Endothelial cell of umbilical vein (primary cell): Measurements from ENCODE around the gene MT1E. TPM values are rescaled to one million over a fixed set of nuclear protein-coding genes. Genes with fewer than 3 reads are reported as not detected.
A peak's percentile ranks its signal among the peaks of the same experiment; 100 is the strongest.

ENCODE experiments used
- BruUV-seq: library from RNA; stranded (reverse); fragments of 400-500 nt; replicated peaks from 2 replicates; lab custom pipeline; 2021; lab: Mats Ljungman, UMichigan
- CTCF ChIA-PET: fragments of 300-600, 350-600 bp; sonication (Branson Sonifier 250); formaldehyde crosslinking; loops from one replicate; lab custom pipeline; 2021; ENCODE audit warnings: antibody characterized with exemption, inconsistent platforms; lab: Charles Lee
- POLR2A ChIA-PET: fragments of 300-600, 350-600 bp; sonication (Branson Sonifier 250); formaldehyde crosslinking; loops from one replicate; lab custom pipeline; 2021; ENCODE audit warnings: antibody characterized with exemption, inconsistent platforms; lab: Charles Lee
- DNase-seq: peaks from one replicate; pipeline ENCODE4 v3.0.0-alpha.2; 2011; ENCODE audit warnings: low read depth, low spot score
- FAIRE-seq: peaks from 2 replicates; lab custom pipeline; 2011; peaks lifted over from hg19 to GRCh38; lab: Jason Lieb, UNC
- H2AFZ ChIP-seq: 2 replicates; pipeline ENCODE4 v1.6.0; 2012; ENCODE audit warnings: low read depth, low read length, control low read depth, inconsistent platforms
- H3K27ac ChIP-seq: 2 replicates; pipeline ENCODE4 v1.5.1; 2011; ENCODE audit warnings: low read depth, mild to moderate bottlenecking, control low read depth, low read length, moderate library complexity; ENCODE audit not compliant: insufficient read depth
- H3K27me3 ChIP-seq, 2 experiments: 2 replicates each; pipeline versions ENCODE4 v1.6.0 to v1.6.1; 2011; ENCODE audit warnings: low read length in 2 of 2, mixed read lengths in 1 of 2; ENCODE audit not compliant: control insufficient read depth in 2 of 2, insufficient read depth in 2 of 2
- H3K36me3 ChIP-seq, 2 experiments: 2 replicates in 1 of 2; 3 replicates in 1 of 2; pipeline ENCODE4 v1.5.1; 2011; ENCODE audit warnings: low read length in 2 of 2, mild to moderate bottlenecking in 1 of 2, moderate library complexity in 1 of 2; ENCODE audit not compliant: control insufficient read depth in 2 of 2, insufficient read depth in 2 of 2; ENCODE audit errors: extremely low read depth in 1 of 2
- H3K4me1 ChIP-seq: 3 replicates; pipeline ENCODE4 v1.5.1; 2011; ENCODE audit warnings: mild to moderate bottlenecking, low read length; ENCODE audit not compliant: control insufficient read depth, insufficient read depth; ENCODE audit errors: extremely low read depth
- H3K4me2 ChIP-seq: 2 replicates; pipeline ENCODE4 v1.6.1; 2011; ENCODE audit warnings: low read length, control low read depth, mixed read lengths; ENCODE audit not compliant: insufficient read depth
- H3K4me3 ChIP-seq, 3 experiments: fragments of 200-600 bp in 1 of 3; sonication (generic), shearing (Covaris generic) in 1 of 3; replicated peaks in 1 of 3; 2 replicates each; pipeline ENCODE4 v1.5.1; 2011 to 2016; ENCODE audit warnings: control low read depth in 3 of 3, low read length in 3 of 3, mild to moderate bottlenecking in 2 of 3, inconsistent platforms in 1 of 3, low read depth in 1 of 3, moderate library complexity in 1 of 3; ENCODE audit not compliant: insufficient read depth in 1 of 3
- H3K79me2 ChIP-seq: 2 replicates; pipeline ENCODE4 v1.6.0; 2012; ENCODE audit warnings: low read length, inconsistent platforms; ENCODE audit not compliant: control insufficient read depth, insufficient read depth
- H3K9ac ChIP-seq: replicated peaks from 2 replicates; pipeline ENCODE3; 2011; ENCODE audit warnings: low read length, control low read depth; ENCODE audit not compliant: insufficient read depth; ENCODE audit errors: extremely low read depth
- H3K9me1 ChIP-seq: replicated peaks from 3 replicates; pipeline ENCODE4 v1.6.0; 2011; ENCODE audit warnings: mild to moderate bottlenecking, low read length; ENCODE audit not compliant: control insufficient read depth, insufficient read depth; ENCODE audit errors: extremely low read depth
- H3K9me3 ChIP-seq: replicated peaks from 2 replicates; pipeline ENCODE4 v1.5.1; 2012; ENCODE audit warnings: low read length, inconsistent platforms; ENCODE audit not compliant: control insufficient read depth, insufficient read depth
- H4K20me1 ChIP-seq: replicated peaks from 2 replicates; pipeline ENCODE3; 2011; ENCODE audit warnings: mild to moderate bottlenecking, low read length; ENCODE audit not compliant: control insufficient read depth, insufficient read depth; ENCODE audit errors: extremely low read depth
- CTCF ChIP-seq, 2 donors: IDR thresholded peaks; 1 replicate in 1 of 2; 2 replicates in 1 of 2; pipeline ENCODE4 v1.5.1; 2011; ENCODE audit warnings: low read length in 2 of 2, mild to moderate bottlenecking in 2 of 2, moderate library complexity in 2 of 2, control low read depth in 1 of 2, inconsistent platforms in 1 of 2, low read depth in 1 of 2; ENCODE audit not compliant: insufficient read depth in 1 of 2; ENCODE audit errors: extremely low read depth in 1 of 2
- EZH2 ChIP-seq: IDR thresholded peaks from 2 replicates; pipeline ENCODE4 v1.6.1; 2012; ENCODE audit warnings: borderline replicate concordance, low read depth, mild to moderate bottlenecking, moderate library complexity, low read length, inconsistent platforms; ENCODE audit not compliant: severe bottlenecking
- FOS ChIP-seq: IDR thresholded peaks from 2 replicates; pipeline ENCODE4 v1.6.1; 2011; ENCODE audit warnings: mild to moderate bottlenecking, low read length, moderate library complexity, borderline replicate concordance; ENCODE audit not compliant: insufficient read depth
- GATA2 ChIP-seq: IDR thresholded peaks from 2 replicates; pipeline ENCODE4 v1.7.0; 2011; ENCODE audit warnings: low read depth, mild to moderate bottlenecking, moderate library complexity, mixed read lengths, low read length; ENCODE audit not compliant: insufficient read length, insufficient read depth
- JUN ChIP-seq: IDR thresholded peaks from 2 replicates; pipeline ENCODE4 v1.6.1; 2011; ENCODE audit warnings: borderline replicate concordance, low read depth; ENCODE audit not compliant: insufficient read length, insufficient read depth
- POLR2A ChIP-seq: IDR thresholded peaks from 2 replicates; pipeline ENCODE4 v1.6.1; 2012; ENCODE audit warnings: low read depth, mild to moderate bottlenecking, control low read depth, low read length
- POLR2AphosphoS5 ChIP-seq: IDR thresholded peaks from 2 replicates; pipeline ENCODE4 v1.6.1; 2012; ENCODE audit warnings: low read depth, mild to moderate bottlenecking, control low read depth, low read length, moderate library complexity; ENCODE audit not compliant: insufficient read depth
- dilution Hi-C: fragments of 300-500 bp; cut with MboI; formaldehyde crosslinking; loops from one replicate; pipeline ENCODE4 v1.15.0; 2019; ENCODE audit warnings: low sequenced_read_pairs; ENCODE audit not compliant: extremely low pct_ligation_motif_present
- intact Hi-C: fragments of 100-400 bp; cut with micrococcal nuclease; formaldehyde crosslinking; loops from one replicate; pipeline ENCODE4 v1.10.0; 2022
- polyA plus RNA-seq, 4 experiments: library from polyadenylated mRNA; depleted of rRNA in 3 of 4; stranded (reverse) in 3 of 4; unstranded in 1 of 4; fragments of >200 nt; gene quantifications; 2 replicates each; pipeline versions ENCODE4 v1.2.1 to v1.2.3, GENCODE V29; 2011 to 2012; ENCODE audit warnings: missing spikeins in 1 of 4
- total RNA-seq: library from RNA; stranded (reverse); gene quantifications from 2 replicates; pipeline ENCODE4 v1.2.3, GENCODE V29; 2021

Gene MT1E
- total and polyA plus RNA-seq, 2 donors (not counting 3 experiments of a cell fraction or from before 2014, with no cell fraction given) = 208 to 346 TPM

- Histone ChIP-seq H2AFZ (peak overlapping the region; percentile 90), H3K9me1 (no peaks in the 10 kb centered on the region), H3K9me3 (no peaks in the 10 kb centered on the region), H3K4me1 (peaks cover 13% of the 10 kb centered on the region), H3K27ac (no peak overlapping the region), H4K20me1 (no peaks in the 10 kb centered on the region), H3K4me2 (peak overlapping the region; percentile 81), H3K36me3 (no peaks in the 10 kb centered on the region), H3K27me3 (peaks cover 40 to 44% of the 10 kb centered on the region in 2 experiments), H3K9ac (no peak overlapping the region), H3K79me2 (no peaks in the 10 kb centered on the region), H3K4me3 (peak overlapping the region in 2 of 3 experiments; percentile 36 to 65)
- POLR2A ChIA-PET = no interaction called here
- CTCF ChIA-PET = no interaction called here
- dilution Hi-C loops = no loop called here
- DNase-seq = no peak
- TF ChIP-seq CTCF (IDR thresholded peaks at IDR 0.05; ENCODE audit: extremely low read depth in 1 of 2, insufficient read depth in 1 of 2, low read depth in 1 of 2, low read length in 2 of 2) (no peak), EZH2 (no peak), POLR2AphosphoS5 (no peak), JUN (no peak), FOS (no peak), GATA2 (no peak), POLR2A (no peak)
- intact Hi-C loops = loop anchor here (2.0 kb wide), 1 partner anchor 24 kb away; no protein-coding TSS in a partner anchor
- FAIRE-seq = no peak
- no TSS peak for BruUV-seq
These were observed 32.8 kb downstream of the MT1E start for GRCh38 chr16:56658327-56658875.
